GM12878 (cell line): Measurements from ENCODE around the gene ZSCAN22. TPM values are rescaled to one million over a fixed set of nuclear protein-coding genes. Genes with fewer than 3 reads are reported as not detected.
A peak's percentile ranks its signal among the peaks of the same experiment; 100 is the strongest.

Experiments used
- ATF7 ChIP-seq: fragments of 450-650 bp; IDR thresholded peaks from 2 replicates; pipeline ENCODE4 v1.6.1; 2016; ENCODE audit warnings: low read depth, mild to moderate bottlenecking
- EP300 ChIP-seq, 2 experiments: fragments of 150-350 bp in 1 of 2; IDR thresholded peaks; 2 replicates each; pipeline ENCODE4 v1.6.1; 2011 to 2012; ENCODE audit warnings: low read depth in 2 of 2, low read length in 2 of 2, borderline replicate concordance in 1 of 2, improper control_type of control experiment in 1 of 2, inconsistent platforms in 1 of 2; ENCODE audit not compliant: control insufficient read depth in 1 of 2
- FOS ChIP-seq: IDR thresholded peaks from 3 replicates; pipeline ENCODE4 v1.6.1; 2011; ENCODE audit warnings: borderline replicate concordance; ENCODE audit not compliant: insufficient read length; ENCODE audit errors: extremely low read depth
- HDGF ChIP-seq: fragments of 450-650 bp; IDR thresholded peaks from 2 replicates; pipeline ENCODE4 v1.6.1; 2016; ENCODE audit warnings: antibody characterized with exemption
- MTA2 ChIP-seq: fragments of 450-650 bp; IDR thresholded peaks from 2 replicates; pipeline ENCODE4 v1.6.1; 2016; ENCODE audit warnings: low read depth, mild to moderate bottlenecking, moderate library complexity
- MTA3 ChIP-seq: IDR thresholded peaks from 2 replicates; pipeline ENCODE4 v1.6.1; 2012; ENCODE audit warnings: low read length, inconsistent platforms, borderline replicate concordance
- MXI1 ChIP-seq: fragments of 150-350 bp; IDR thresholded peaks from 2 replicates; pipeline ENCODE4 v1.6.1; 2011; ENCODE audit warnings: low read depth, mild to moderate bottlenecking, inconsistent platforms, low read length, improper control_type of control experiment
- MYC ChIP-seq: IDR thresholded peaks from 2 replicates; pipeline ENCODE4 v1.6.1; 2011; ENCODE audit warnings: mild to moderate bottlenecking, low read length, moderate library complexity, inconsistent platforms; ENCODE audit not compliant: insufficient read depth, insufficient replicate concordance, insufficient read length, severe bottlenecking
- NBN ChIP-seq: fragments of 450-650 bp; IDR thresholded peaks from 2 replicates; pipeline ENCODE4 v1.6.1; 2016
- NR2C1 ChIP-seq: fragments of 450-650 bp; IDR thresholded peaks from 2 replicates; pipeline ENCODE4 v1.6.1; 2017; ENCODE audit warnings: antibody characterized with exemption, mild to moderate bottlenecking, moderate library complexity
- POLR2AphosphoS5 ChIP-seq: IDR thresholded peaks from 2 replicates; pipeline ENCODE4 v1.6.1; 2011; ENCODE audit warnings: mild to moderate bottlenecking, low read length, inconsistent platforms
- RCOR1 ChIP-seq: conservative IDR thresholded peaks from 2 replicates; pipeline ENCODE4 v1.6.1; 2012; ENCODE audit warnings: low read depth, low read length, improper control_type of control experiment
- RELB ChIP-seq: fragments of 450-650 bp; IDR thresholded peaks from 2 replicates; pipeline ENCODE4 v1.6.1; 2017; ENCODE audit warnings: low read depth, mild to moderate bottlenecking, moderate library complexity
- SIX5 ChIP-seq: IDR thresholded peaks from 2 replicates; pipeline ENCODE4 v1.6.1; 2011; ENCODE audit warnings: mild to moderate bottlenecking, low read depth, low read length, moderate library complexity; ENCODE audit not compliant: severe bottlenecking
- SP1 ChIP-seq: IDR thresholded peaks from one replicate; pipeline ENCODE4 v1.6.1; 2011; ENCODE audit warnings: low read depth, low read length
- SUZ12 ChIP-seq: fragments of 200-600 bp; sonication (generic); IDR thresholded peaks from one replicate; pipeline ENCODE4 v1.6.1; 2018; ENCODE audit warnings: antibody characterized with exemption, mild to moderate bottlenecking; ENCODE audit not compliant: unreplicated experiment
- TBL1XR1 ChIP-seq: IDR thresholded peaks from 2 replicates; pipeline ENCODE4 v1.6.1; 2012; ENCODE audit warnings: low read depth, low read length, improper control_type of control experiment
- TCF7 ChIP-seq: IDR thresholded peaks from 2 replicates; pipeline ENCODE4 v1.6.1; 2014; ENCODE audit warnings: antibody characterized with exemption, borderline replicate concordance
- YY1 ChIP-seq: IDR thresholded peaks from 2 replicates; pipeline ENCODE4 v1.6.1; 2011; ENCODE audit warnings: low read depth, mild to moderate bottlenecking, low read length
- ZBTB40 ChIP-seq: fragments of 450-650 bp; IDR thresholded peaks from 2 replicates; pipeline ENCODE4 v1.6.1; 2016; ENCODE audit warnings: mild to moderate bottlenecking, moderate library complexity, borderline replicate concordance
- ZNF207 ChIP-seq: fragments of 450-650 bp; IDR thresholded peaks from 2 replicates; pipeline ENCODE4 v1.6.1; 2014; ENCODE audit warnings: antibody characterized with exemption, mild to moderate bottlenecking, borderline replicate concordance
- ZNF217 ChIP-seq: fragments of 450-650 bp; IDR thresholded peaks from 2 replicates; pipeline ENCODE4 v1.6.1; 2017; ENCODE audit warnings: antibody characterized with exemption, mild to moderate bottlenecking
- polyA plus RNA-seq, 11 experiments: library from polyadenylated mRNA; depleted of rRNA in 4 of 11; unstranded in 6 of 11; stranded (reverse) in 5 of 11; fragments of >200 nt; fragmentation: Nextera tagmentation in 4 of 11; fragmentation: Illumina TruSeq in 1 of 11; extraction: Ambion mirVana in 4 of 11; extraction: Trizol in 1 of 11; gene quantifications; 1 replicate in 1 of 11; 2 replicates in 10 of 11; pipeline versions ENCODE4 v1.2.1 to v1.2.3, GENCODE V29; 2011 to 2016; ENCODE audit warnings: inconsistent platforms in 2 of 11, missing spikeins in 2 of 11, low read depth in 1 of 11
- total RNA-seq, 4 experiments: library from RNA; depleted of rRNA in 3 of 4; stranded (reverse); fragments of >200 nt in 3 of 4; fragmentation: Illumina TruSeq in 1 of 4; extraction: Trizol in 1 of 4; gene quantifications; 2 replicates each; pipeline versions ENCODE4 v1.2.1 to v1.2.3, GENCODE V29; 2013 to 2021
- TF ChIP-seq, protein P1 (sequence below): fragments of 450-650 bp; IDR thresholded peaks from 2 replicates; pipeline ENCODE4 v1.6.1; 2014; ENCODE audit warnings: mild to moderate bottlenecking
- TF ChIP-seq, protein P2 (sequence below): fragments of 450-650 bp; IDR thresholded peaks from 2 replicates; pipeline ENCODE4 v1.6.1; 2017; ENCODE audit warnings: borderline replicate concordance

The ZSCAN22 gene
- total and polyA plus RNA-seq, 10 of the 15 experiments (the other 5 are each of a cell fraction or from before 2014, with no cell fraction given), result 0.49 to 3.9 (median 2.6) TPM

DNA sequence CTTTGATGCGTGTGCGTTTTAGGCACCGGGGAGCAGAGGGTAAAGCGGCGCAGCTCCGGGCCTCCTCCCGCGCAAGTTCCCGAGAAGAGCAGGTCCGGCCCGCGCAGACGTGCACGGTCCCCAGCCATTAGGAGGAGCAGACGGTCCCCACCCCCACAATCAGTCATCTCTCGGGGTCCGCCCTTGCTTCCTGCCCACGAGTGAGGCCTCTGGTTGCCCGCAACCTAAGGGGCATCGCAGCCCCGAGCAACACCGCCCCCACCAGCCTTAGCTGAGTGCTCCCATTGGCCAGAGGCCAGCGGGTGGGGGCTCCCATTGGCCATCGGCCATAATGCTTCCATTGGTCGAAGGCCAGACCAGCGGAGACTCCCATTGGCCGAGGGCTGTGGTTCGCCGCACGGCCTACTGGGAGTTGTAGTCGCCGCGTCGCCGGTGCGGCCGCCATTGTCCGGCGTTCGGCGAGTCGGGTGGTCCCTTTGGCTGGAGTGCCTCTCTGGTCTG, 48.2 kb upstream of the ZSCAN22 start, which contains the start of gene ZNF8 (continued):
- TF ChIP-seq ZBTB40, result peak; percentile 57; the same call in 1 of the 2 replicates
- no peak for TF ChIP-seq EP300 (IDR thresholded peaks at IDR 0.05; ENCODE audit: borderline replicate concordance in 1 of 2, control insufficient read depth in 1 of 2, low read depth in 2 of 2, low read length in 2 of 2)
- no peak for TF ChIP-seq TCF7
- TF ChIP-seq, protein P1, sequence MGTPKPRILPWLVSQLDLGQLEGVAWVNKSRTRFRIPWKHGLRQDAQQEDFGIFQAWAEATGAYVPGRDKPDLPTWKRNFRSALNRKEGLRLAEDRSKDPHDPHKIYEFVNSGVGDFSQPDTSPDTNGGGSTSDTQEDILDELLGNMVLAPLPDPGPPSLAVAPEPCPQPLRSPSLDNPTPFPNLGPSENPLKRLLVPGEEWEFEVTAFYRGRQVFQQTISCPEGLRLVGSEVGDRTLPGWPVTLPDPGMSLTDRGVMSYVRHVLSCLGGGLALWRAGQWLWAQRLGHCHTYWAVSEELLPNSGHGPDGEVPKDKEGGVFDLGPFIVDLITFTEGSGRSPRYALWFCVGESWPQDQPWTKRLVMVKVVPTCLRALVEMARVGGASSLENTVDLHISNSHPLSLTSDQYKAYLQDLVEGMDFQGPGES, result peak; percentile 93
- TF ChIP-seq NBN, result peak; percentile 80; the same call in 1 of the 2 replicates
- peak; percentile 95 for TF ChIP-seq HDGF
- no peak for TF ChIP-seq MYC
- TF ChIP-seq SP1, result peak; percentile 98
- TF ChIP-seq POLR2AphosphoS5, result peak; percentile 82
- TF ChIP-seq, protein P2, sequence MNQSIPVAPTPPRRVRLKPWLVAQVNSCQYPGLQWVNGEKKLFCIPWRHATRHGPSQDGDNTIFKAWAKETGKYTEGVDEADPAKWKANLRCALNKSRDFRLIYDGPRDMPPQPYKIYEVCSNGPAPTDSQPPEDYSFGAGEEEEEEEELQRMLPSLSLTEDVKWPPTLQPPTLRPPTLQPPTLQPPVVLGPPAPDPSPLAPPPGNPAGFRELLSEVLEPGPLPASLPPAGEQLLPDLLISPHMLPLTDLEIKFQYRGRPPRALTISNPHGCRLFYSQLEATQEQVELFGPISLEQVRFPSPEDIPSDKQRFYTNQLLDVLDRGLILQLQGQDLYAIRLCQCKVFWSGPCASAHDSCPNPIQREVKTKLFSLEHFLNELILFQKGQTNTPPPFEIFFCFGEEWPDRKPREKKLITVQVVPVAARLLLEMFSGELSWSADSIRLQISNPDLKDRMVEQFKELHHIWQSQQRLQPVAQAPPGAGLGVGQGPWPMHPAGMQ, result no peak
- no peak for TF ChIP-seq ZNF217
- TF ChIP-seq YY1, result peak; percentile 98
- TF ChIP-seq FOS, result peak; percentile 94
- peak; percentile 51 for TF ChIP-seq ATF7
- peak; percentile 33; the same call in 1 of the 2 replicates for TF ChIP-seq ZNF207
- peak; percentile 51; the same call in 1 of the 2 replicates for TF ChIP-seq MXI1
- peak; percentile 30; the same call in 1 of the 2 replicates for TF ChIP-seq MTA2
- TF ChIP-seq TBL1XR1, result no peak
- TF ChIP-seq SUZ12, result no peak
- no peak for TF ChIP-seq MTA3
- peak; percentile 64; the same call in 1 of the 2 replicates for TF ChIP-seq RCOR1
- peak; percentile 29; the same call in 1 of the 2 replicates for TF ChIP-seq NR2C1
- TF ChIP-seq RELB, result peak; percentile 58; the same call in 1 of the 2 replicates
- peak; percentile 80 for TF ChIP-seq SIX5
